MM.1S (cell line): ENCODE results near the gene SDCCAG8.

ENCODE experiments used
- DNase-seq: peaks from one replicate; pipeline ENCODE4 v3.0.0-alpha.2; 2015
- H2AFZ ChIP-seq: fragments of 300-600 bp; sonication (generic); 2 replicates; pipeline ENCODE4 v1.6.0; 2016; ENCODE audit warnings: antibody characterized with exemption, low read length
- H3F3A ChIP-seq: fragments of 300-600 bp; sonication (generic); 2 replicates; pipeline ENCODE4 v1.6.1; 2016; ENCODE audit warnings: mild to moderate bottlenecking, antibody characterized with exemption, low read length, moderate library complexity, mixed read lengths; ENCODE audit not compliant: insufficient read depth
- H3K27ac ChIP-seq: fragments of 300-600 bp; sonication (generic); 2 replicates; pipeline ENCODE4 v1.5.1; 2016; ENCODE audit warnings: mild to moderate bottlenecking, low read length
- H3K27me3 ChIP-seq: fragments of 300-600 bp; sonication (generic); replicated peaks from 2 replicates; pipeline ENCODE4 v1.6.0; 2016; ENCODE audit warnings: low read length; ENCODE audit not compliant: insufficient read depth
- H3K36me3 ChIP-seq: fragments of 300-600 bp; sonication (generic); replicated peaks from 2 replicates; pipeline ENCODE4 v1.6.1; 2016; ENCODE audit warnings: mild to moderate bottlenecking, low read length, mixed read lengths; ENCODE audit not compliant: insufficient read depth
- H3K4me1 ChIP-seq: fragments of 300-600 bp; sonication (generic); 2 replicates; pipeline ENCODE4 v1.6.1; 2016; ENCODE audit warnings: low read length, mixed read lengths
- H3K4me2 ChIP-seq: fragments of 300-600 bp; sonication (generic); 2 replicates; pipeline ENCODE4 v1.6.0; 2016; ENCODE audit warnings: low read depth, low read length
- H3K4me3 ChIP-seq: fragments of 300-600 bp; sonication (generic); 2 replicates; pipeline ENCODE4 v1.5.1; 2016; ENCODE audit warnings: low read length, mixed read lengths
- H3K79me2 ChIP-seq: fragments of 300-600 bp; sonication (generic); 2 replicates; pipeline ENCODE4 v1.6.1; 2016; ENCODE audit warnings: mixed run types, low read length, mixed read lengths
- H3K9ac ChIP-seq: fragments of 300-600 bp; sonication (generic); 2 replicates; pipeline ENCODE4 v1.6.1; 2016; ENCODE audit warnings: low read length, mixed read lengths
- H3K9me2 ChIP-seq: fragments of 300-600 bp; sonication (generic); replicated peaks from 2 replicates; pipeline ENCODE4 v1.6.1; 2016; ENCODE audit warnings: mild to moderate bottlenecking, low read length, mixed read lengths; ENCODE audit not compliant: insufficient read depth
- H3K9me3 ChIP-seq: fragments of 300-600 bp; sonication (generic); replicated peaks from 2 replicates; pipeline ENCODE4 v1.6.1; 2016; ENCODE audit warnings: mild to moderate bottlenecking, low read length, mixed read lengths; ENCODE audit not compliant: insufficient read depth
- H4K20me1 ChIP-seq: fragments of 300-600 bp; sonication (generic); 2 replicates; pipeline ENCODE4 v1.6.1; 2016; ENCODE audit warnings: mild to moderate bottlenecking, low read length, moderate library complexity, mixed read lengths; ENCODE audit not compliant: insufficient read depth
- EZH2 ChIP-seq: fragments of 300-600 bp; sonication (generic); optimal IDR thresholded peaks from 2 replicates; pipeline ENCODE3; 2017; ENCODE audit warnings: low read depth, mild to moderate bottlenecking, antibody characterized with exemption, low read length, mixed read lengths
- EZH2phosphoT487 ChIP-seq: fragments of 300-600 bp; sonication (generic); IDR thresholded peaks from 2 replicates; pipeline ENCODE4 v1.6.1; 2018; ENCODE audit warnings: antibody characterized with exemption, low read length
- TF ChIP-seq, protein P1 (sequence below): fragments of 300-600 bp; sonication (generic); IDR thresholded peaks from 2 replicates; pipeline ENCODE4 v1.5.1; 2016; ENCODE audit warnings: antibody characterized with exemption, low read length, mixed read lengths

The SDCCAG8 gene

DNA sequence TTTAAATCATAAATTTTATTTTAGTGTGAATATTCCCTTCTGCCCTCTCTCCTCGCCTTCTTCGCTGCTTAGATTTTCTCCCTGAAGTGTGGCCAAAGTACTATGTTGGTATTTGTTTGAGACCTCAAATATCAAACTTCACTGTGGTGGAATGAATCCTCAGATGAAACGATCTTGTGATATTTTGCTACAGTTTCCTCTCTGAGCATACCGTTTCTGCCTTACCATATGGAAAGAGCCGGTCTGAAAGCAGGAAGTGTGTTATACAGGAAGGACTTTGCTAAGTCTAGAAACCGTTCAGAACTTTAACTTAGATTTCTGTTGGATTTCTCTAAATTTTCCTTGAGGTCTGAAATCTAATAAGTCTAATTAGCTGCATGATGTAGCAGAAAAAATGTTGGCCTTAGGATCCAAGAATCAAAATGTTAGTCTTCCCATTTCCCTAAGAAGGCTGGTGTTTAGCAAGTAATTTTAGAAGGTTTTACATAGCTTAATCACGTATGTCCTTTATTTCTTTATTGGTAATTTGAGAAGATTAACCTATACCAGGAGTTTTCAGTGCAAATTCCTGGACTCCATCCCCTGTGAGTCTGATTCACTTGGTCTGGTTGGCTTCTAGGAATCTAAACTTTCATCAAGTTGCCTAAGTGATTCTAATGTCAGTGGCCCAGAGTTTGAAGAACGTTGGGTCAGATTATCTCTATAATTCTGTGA lies 30.7 kb downstream of the SDCCAG8 start:
- no peak for TF ChIP-seq EZH2
- TF ChIP-seq, protein P1, sequence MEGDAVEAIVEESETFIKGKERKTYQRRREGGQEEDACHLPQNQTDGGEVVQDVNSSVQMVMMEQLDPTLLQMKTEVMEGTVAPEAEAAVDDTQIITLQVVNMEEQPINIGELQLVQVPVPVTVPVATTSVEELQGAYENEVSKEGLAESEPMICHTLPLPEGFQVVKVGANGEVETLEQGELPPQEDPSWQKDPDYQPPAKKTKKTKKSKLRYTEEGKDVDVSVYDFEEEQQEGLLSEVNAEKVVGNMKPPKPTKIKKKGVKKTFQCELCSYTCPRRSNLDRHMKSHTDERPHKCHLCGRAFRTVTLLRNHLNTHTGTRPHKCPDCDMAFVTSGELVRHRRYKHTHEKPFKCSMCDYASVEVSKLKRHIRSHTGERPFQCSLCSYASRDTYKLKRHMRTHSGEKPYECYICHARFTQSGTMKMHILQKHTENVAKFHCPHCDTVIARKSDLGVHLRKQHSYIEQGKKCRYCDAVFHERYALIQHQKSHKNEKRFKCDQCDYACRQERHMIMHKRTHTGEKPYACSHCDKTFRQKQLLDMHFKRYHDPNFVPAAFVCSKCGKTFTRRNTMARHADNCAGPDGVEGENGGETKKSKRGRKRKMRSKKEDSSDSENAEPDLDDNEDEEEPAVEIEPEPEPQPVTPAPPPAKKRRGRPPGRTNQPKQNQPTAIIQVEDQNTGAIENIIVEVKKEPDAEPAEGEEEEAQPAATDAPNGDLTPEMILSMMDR, result no peak
- TF ChIP-seq EZH2phosphoT487, result no peak

DNA sequence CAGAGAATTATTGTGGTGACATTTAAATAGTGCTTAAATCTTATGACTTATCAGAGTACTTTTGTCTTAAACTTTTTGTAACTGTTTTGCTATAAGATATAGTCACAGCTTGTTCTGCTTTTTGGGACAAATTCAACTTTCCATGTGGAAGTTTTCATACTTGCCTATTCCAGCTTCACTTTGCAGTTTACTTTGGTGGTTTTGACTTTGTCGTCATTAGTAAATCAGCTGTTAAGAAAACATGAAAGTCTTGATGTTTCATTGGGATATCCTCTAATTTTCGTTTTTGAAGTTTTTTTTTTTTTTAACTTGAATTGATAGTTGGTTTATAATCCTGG lies 31.3 kb downstream of the SDCCAG8 start:
- no peak for DNase-seq

More for the DNA sequence above, 30.7 kb downstream of the SDCCAG8 start:
- H3K27me3 ChIP-seq, result no peaks in the 10 kb centered on the region
- H3K79me2 ChIP-seq, result no peaks in the 10 kb centered on the region
- H3F3A ChIP-seq, result no peaks in the 10 kb centered on the region
- H3K36me3 ChIP-seq, result no peaks in the 10 kb centered on the region
- DNase-seq, result no peak
- no peak overlapping the region for H3K4me2 ChIP-seq
- H3K9ac ChIP-seq, result no peak overlapping the region
- H3K27ac ChIP-seq, result no peak overlapping the region
- no peaks in the 10 kb centered on the region for H4K20me1 ChIP-seq
- H3K4me1 ChIP-seq, result no peaks in the 10 kb centered on the region
- H2AFZ ChIP-seq, result no peak overlapping the region
- H3K9me3 ChIP-seq, result no peaks in the 10 kb centered on the region
- no peak overlapping the region for H3K4me3 ChIP-seq
- H3K9me2 ChIP-seq, result no peaks in the 10 kb centered on the region

DNA sequence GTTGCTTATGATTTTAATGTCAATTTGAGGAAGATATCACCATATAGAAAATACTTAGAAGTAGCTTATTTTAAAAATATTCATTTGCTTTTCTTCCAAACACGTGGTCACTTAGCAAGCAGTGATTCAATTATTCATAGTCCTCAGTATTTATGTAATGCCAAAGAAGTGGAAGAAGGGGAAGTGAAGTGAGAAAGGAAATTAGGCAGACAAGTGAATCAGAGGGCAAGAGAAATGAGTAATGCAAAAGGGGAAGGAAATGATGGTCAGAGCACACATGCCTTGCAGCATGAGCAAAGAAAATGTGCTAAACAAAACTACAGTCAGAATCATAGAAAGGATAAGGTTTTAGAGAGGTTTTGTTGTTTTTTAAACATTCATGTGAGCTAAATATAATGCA lies 31.8 kb downstream of the SDCCAG8 start:
- Histone ChIP-seq H3K9me2 (no peaks in the 10 kb centered on the region), H3K4me2 (no peak overlapping the region), H3K4me3 (no peak overlapping the region), H4K20me1 (no peaks in the 10 kb centered on the region), H3K9ac (no peak overlapping the region), H3K27ac (no peak overlapping the region), H3K27me3 (no peaks in the 10 kb centered on the region), H3K79me2 (no peaks in the 10 kb centered on the region), H3F3A (no peaks in the 10 kb centered on the region), H3K36me3 (no peaks in the 10 kb centered on the region), H3K4me1 (no peaks in the 10 kb centered on the region), H3K9me3 (no peaks in the 10 kb centered on the region), H2AFZ (no peak overlapping the region)
- TF ChIP-seq EZH2phosphoT487 (no peak), EZH2 (no peak)
- TF ChIP-seq, protein P1, result no peak
- DNase-seq, result no peak

More for the DNA sequence above, 31.3 kb downstream of the SDCCAG8 start:
- no peaks in the 10 kb centered on the region for H3K36me3 ChIP-seq
- no peak for TF ChIP-seq EZH2phosphoT487
- TF ChIP-seq EZH2, result no peak
- TF ChIP-seq, protein P1, result no peak
- no peaks in the 10 kb centered on the region for H4K20me1 ChIP-seq
- no peak overlapping the region for H2AFZ ChIP-seq
- H3K4me1 ChIP-seq, result no peaks in the 10 kb centered on the region
- H3K4me2 ChIP-seq, result no peak overlapping the region
- no peak overlapping the region for H3K27ac ChIP-seq
- no peaks in the 10 kb centered on the region for H3F3A ChIP-seq
- no peaks in the 10 kb centered on the region for H3K9me3 ChIP-seq
- no peaks in the 10 kb centered on the region for H3K79me2 ChIP-seq
- H3K9ac ChIP-seq, result no peak overlapping the region
- H3K4me3 ChIP-seq, result no peak overlapping the region
- H3K9me2 ChIP-seq, result no peaks in the 10 kb centered on the region
- no peaks in the 10 kb centered on the region for H3K27me3 ChIP-seq
